Measurements from ENCODE around the gene KMT2D. TPM values are rescaled to one million over a fixed set of nuclear protein-coding genes. Genes with fewer than 3 reads are reported as not detected.
A peak's percentile ranks its signal among the peaks of the same experiment; 100 is the strongest.

The KMT2D gene
- polyA plus RNA-seq (2013, experiment 1 of 2) = 23.6 TPM
- polyA plus RNA-seq (2013, experiment 2 of 2) = 25.5 TPM

- no peaks in the 10 kb centered on the region for H3K27me3 ChIP-seq (ENCODE audit: insufficient read depth, low read length)
- peaks cover 2% of the 10 kb centered on the region for H3K36me3 ChIP-seq (ENCODE audit: insufficient read depth, low read length)
- H3K9ac ChIP-seq (ENCODE audit: low read depth, low read length) = peak within 1 kb of the TSS; percentile 99
- H3K27ac ChIP-seq (ENCODE audit: low read depth, low read length) = peak within 1 kb of the TSS; percentile 98
- H3K4me3 ChIP-seq (ENCODE audit: low read length) = peak within 1 kb of the TSS; percentile 84
- peaks cover 29% of the 10 kb centered on the region for H3K4me1 ChIP-seq (ENCODE audit: insufficient read depth, low read length)
- H3K9me3 ChIP-seq (ENCODE audit: insufficient read depth, low read depth, low read length) = no peaks in the 10 kb centered on the region
- WGBS = under 1% methylated on average over 72 of the region's 74 CpGs
These were observed at the start of gene KMT2D for GRCh38 chr12:49060237-49061156. TSS of gene KMT2D (minus strand) at chr12:49060794. CDS start at chr12:49055324, 5,470 bp downstream.

- WGBS = 7% methylated on average over 33 of the region's 33 CpGs
- Histone ChIP-seq H3K9me3 (ENCODE audit: insufficient read depth, low read depth, low read length) (no peaks in the 10 kb centered on the region), H3K27ac (ENCODE audit: low read depth, low read length) (peak overlapping the region; percentile 89), H3K4me1 (ENCODE audit: insufficient read depth, low read length) (0 out of 2 replicates have a peak, but pooled peaks cover 7% of the 10 kb centered on the region), H3K27me3 (ENCODE audit: insufficient read depth, low read length) (no peaks in the 10 kb centered on the region), H3K9ac (ENCODE audit: low read depth, low read length) (peak overlapping the region; percentile 82), H3K4me3 (ENCODE audit: low read length) (peak overlapping the region; percentile 92), H3K36me3 (ENCODE audit: insufficient read depth, low read length) (peaks cover 12% of the 10 kb centered on the region)
These were observed 49.3 kb upstream of the KMT2D start for GRCh38 chr12:49109641-49110463.

GRCh38 chr12:49108958-49109404, 48.4 kb upstream of the KMT2D start:
- 0 out of 2 replicates have a peak, but pooled peaks cover 7% of the 10 kb centered on the region for H3K4me1 ChIP-seq (ENCODE audit: insufficient read depth, low read length)
- peaks cover 20% of the 10 kb centered on the region for H3K36me3 ChIP-seq (ENCODE audit: insufficient read depth, low read length)
- H3K27ac ChIP-seq (ENCODE audit: low read depth, low read length) = no peak overlapping the region
- peak overlapping the region; percentile 92; the same call in 1 of the 2 replicates for H3K4me3 ChIP-seq (ENCODE audit: low read length)
- no peak overlapping the region for H3K9ac ChIP-seq (ENCODE audit: low read depth, low read length)
- no peaks in the 10 kb centered on the region for H3K9me3 ChIP-seq (ENCODE audit: insufficient read depth, low read depth, low read length)
- H3K27me3 ChIP-seq (ENCODE audit: insufficient read depth, low read length) = no peaks in the 10 kb centered on the region
- 88% methylated on average over 4 of the region's 4 CpGs for WGBS

GRCh38 chr12:49105504-49106084, 45.0 kb upstream of the KMT2D start:
- no peaks in the 10 kb centered on the region for H3K27me3 ChIP-seq (ENCODE audit: insufficient read depth, low read length)
- H3K4me1 ChIP-seq (ENCODE audit: insufficient read depth, low read length) = 0 out of 2 replicates have a peak, but pooled peaks cover 7% of the 10 kb centered on the region
- WGBS = 92% methylated on average over 9 of the region's 9 CpGs
- no peak overlapping the region for H3K27ac ChIP-seq (ENCODE audit: low read depth, low read length)
- no peak overlapping the region for H3K9ac ChIP-seq (ENCODE audit: low read depth, low read length)
- peaks cover 54% of the 10 kb centered on the region for H3K36me3 ChIP-seq (ENCODE audit: insufficient read depth, low read length)
- H3K4me3 ChIP-seq (ENCODE audit: low read length) = no peak overlapping the region
- no peaks in the 10 kb centered on the region for H3K9me3 ChIP-seq (ENCODE audit: insufficient read depth, low read depth, low read length)

- H3K27me3 ChIP-seq (ENCODE audit: insufficient read depth, low read length) = no peaks in the 10 kb centered on the region
- peaks cover 61% of the 10 kb centered on the region for H3K36me3 ChIP-seq (ENCODE audit: insufficient read depth, low read length)
- 87% methylated on average over 3 of the region's 3 CpGs for WGBS
- no peak overlapping the region for H3K4me3 ChIP-seq (ENCODE audit: low read length)
- no peaks in the 10 kb centered on the region for H3K9me3 ChIP-seq (ENCODE audit: insufficient read depth, low read depth, low read length)
- H3K27ac ChIP-seq (ENCODE audit: low read depth, low read length) = no peak overlapping the region
- H3K4me1 ChIP-seq (ENCODE audit: insufficient read depth, low read length) = 0 out of 2 replicates have a peak, but pooled peaks cover 7% of the 10 kb centered on the region
- H3K9ac ChIP-seq (ENCODE audit: low read depth, low read length) = no peak overlapping the region
These were observed 44.2 kb upstream of the KMT2D start for GRCh38 chr12:49104822-49105221.

- Histone ChIP-seq H3K9ac (ENCODE audit: low read depth, low read length) (no peak overlapping the region), H3K9me3 (ENCODE audit: insufficient read depth, low read depth, low read length) (no peaks in the 10 kb centered on the region), H3K27ac (ENCODE audit: low read depth, low read length) (no peak overlapping the region), H3K36me3 (ENCODE audit: insufficient read depth, low read length) (peaks cover 69% of the 10 kb centered on the region), H3K27me3 (ENCODE audit: insufficient read depth, low read length) (peaks cover 4% of the 10 kb centered on the region), H3K4me1 (ENCODE audit: insufficient read depth, low read length) (0 out of 2 replicates have a peak, but pooled peaks cover 1% of the 10 kb centered on the region), H3K4me3 (ENCODE audit: low read length) (no peak overlapping the region)
- 91% methylated on average over 6 of the region's 6 CpGs for WGBS
These were observed 39.8 kb upstream of the KMT2D start for GRCh38 chr12:49100380-49100779.

- peaks cover 54% of the 10 kb centered on the region for H3K36me3 ChIP-seq (ENCODE audit: insufficient read depth, low read length)
- no peak overlapping the region for H3K4me3 ChIP-seq (ENCODE audit: low read length)
- H3K9ac ChIP-seq (ENCODE audit: low read depth, low read length) = no peak overlapping the region
- no peaks in the 10 kb centered on the region for H3K9me3 ChIP-seq (ENCODE audit: insufficient read depth, low read depth, low read length)
- 93% methylated on average over 2 of the region's 2 CpGs for WGBS
- H3K4me1 ChIP-seq (ENCODE audit: insufficient read depth, low read length) = peaks cover 8% of the 10 kb centered on the region; the same call in 1 of the 2 replicates
- H3K27me3 ChIP-seq (ENCODE audit: insufficient read depth, low read length) = peaks cover 21% of the 10 kb centered on the region
- no peak overlapping the region for H3K27ac ChIP-seq (ENCODE audit: low read depth, low read length)
These were observed 38.1 kb upstream of the KMT2D start for GRCh38 chr12:49098703-49099102.

- no peak overlapping the region for H3K9ac ChIP-seq (ENCODE audit: low read depth, low read length)
- WGBS = 57% methylated on average over 4 of the region's 4 CpGs
- H3K27me3 ChIP-seq (ENCODE audit: insufficient read depth, low read length) = peaks cover 27% of the 10 kb centered on the region
- H3K9me3 ChIP-seq (ENCODE audit: insufficient read depth, low read depth, low read length) = no peaks in the 10 kb centered on the region
- no peak overlapping the region for H3K4me3 ChIP-seq (ENCODE audit: low read length)
- H3K27ac ChIP-seq (ENCODE audit: low read depth, low read length) = no peak overlapping the region
- peaks cover 47% of the 10 kb centered on the region for H3K36me3 ChIP-seq (ENCODE audit: insufficient read depth, low read length)
- H3K4me1 ChIP-seq (ENCODE audit: insufficient read depth, low read length) = peaks cover 8% of the 10 kb centered on the region; the same call in 1 of the 2 replicates
These were observed 37.4 kb upstream of the KMT2D start for GRCh38 chr12:49098035-49098451.

GRCh38 chr12:49097381-49097780, 36.8 kb upstream of the KMT2D start:
- H3K9me3 ChIP-seq (ENCODE audit: insufficient read depth, low read depth, low read length) = no peaks in the 10 kb centered on the region
- H3K4me3 ChIP-seq (ENCODE audit: low read length) = no peak overlapping the region
- peaks cover 34% of the 10 kb centered on the region for H3K27me3 ChIP-seq (ENCODE audit: insufficient read depth, low read length)
- peaks cover 9% of the 10 kb centered on the region for H3K4me1 ChIP-seq (ENCODE audit: insufficient read depth, low read length)
- H3K9ac ChIP-seq (ENCODE audit: low read depth, low read length) = no peak overlapping the region
- H3K36me3 ChIP-seq (ENCODE audit: insufficient read depth, low read length) = peaks cover 41% of the 10 kb centered on the region
- 97% methylated on average over 3 of the region's 3 CpGs for whole genome bisulfite sequencing
- H3K27ac ChIP-seq (ENCODE audit: low read depth, low read length) = no peak overlapping the region

GRCh38 chr12:49094975-49095365, 34.4 kb upstream of the KMT2D start:
- Histone ChIP-seq H3K36me3 (ENCODE audit: insufficient read depth, low read length) (peaks cover 16% of the 10 kb centered on the region), H3K9ac (ENCODE audit: low read depth, low read length) (no peak overlapping the region), H3K27ac (ENCODE audit: low read depth, low read length) (no peak overlapping the region), H3K27me3 (ENCODE audit: insufficient read depth, low read length) (peaks cover 58% of the 10 kb centered on the region), H3K4me1 (ENCODE audit: insufficient read depth, low read length) (peaks cover 13% of the 10 kb centered on the region), H3K4me3 (ENCODE audit: low read length) (no peak overlapping the region), H3K9me3 (ENCODE audit: insufficient read depth, low read depth, low read length) (no peaks in the 10 kb centered on the region)
- WGBS = 69% methylated on average over 2 of the region's 2 CpGs
